ENCODE results near the gene GRID2IP. TPM values are rescaled to one million over a fixed set of nuclear protein-coding genes. Genes with fewer than 3 reads are reported as not detected.
"Not testable (repeated sequence)": the region's sequence is repeated elsewhere in the genome, so short reads cannot be mapped to it uniquely, and the experiment has no call there.

The GRID2IP gene
- total RNA-seq, 1 donor from 2014 or later: 0.41 TPM

- TF ChIP-seq, protein P1, sequence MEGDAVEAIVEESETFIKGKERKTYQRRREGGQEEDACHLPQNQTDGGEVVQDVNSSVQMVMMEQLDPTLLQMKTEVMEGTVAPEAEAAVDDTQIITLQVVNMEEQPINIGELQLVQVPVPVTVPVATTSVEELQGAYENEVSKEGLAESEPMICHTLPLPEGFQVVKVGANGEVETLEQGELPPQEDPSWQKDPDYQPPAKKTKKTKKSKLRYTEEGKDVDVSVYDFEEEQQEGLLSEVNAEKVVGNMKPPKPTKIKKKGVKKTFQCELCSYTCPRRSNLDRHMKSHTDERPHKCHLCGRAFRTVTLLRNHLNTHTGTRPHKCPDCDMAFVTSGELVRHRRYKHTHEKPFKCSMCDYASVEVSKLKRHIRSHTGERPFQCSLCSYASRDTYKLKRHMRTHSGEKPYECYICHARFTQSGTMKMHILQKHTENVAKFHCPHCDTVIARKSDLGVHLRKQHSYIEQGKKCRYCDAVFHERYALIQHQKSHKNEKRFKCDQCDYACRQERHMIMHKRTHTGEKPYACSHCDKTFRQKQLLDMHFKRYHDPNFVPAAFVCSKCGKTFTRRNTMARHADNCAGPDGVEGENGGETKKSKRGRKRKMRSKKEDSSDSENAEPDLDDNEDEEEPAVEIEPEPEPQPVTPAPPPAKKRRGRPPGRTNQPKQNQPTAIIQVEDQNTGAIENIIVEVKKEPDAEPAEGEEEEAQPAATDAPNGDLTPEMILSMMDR (IDR thresholded peaks at IDR 0.05): no peak
- Histone ChIP-seq H3K36me3 (peaks cover 98% of the 10 kb centered on the region), H3K9me3 (no peaks in the 10 kb centered on the region), H3K27me3 (ENCODE audit: low read depth) (no peaks in the 10 kb centered on the region), H3K4me3 (no peak overlapping the region), H3K27ac (peak overlapping the region; percentile 20), H3K4me1 (no peaks in the 10 kb centered on the region)
- DNase-seq (no peak), ATAC-seq (peak; percentile 53 to 80)
- intact Hi-C loops (cut with DNase I): no loop called here
Observed at GRCh38 chr7:6465862-6466261, 85.4 kb downstream of the GRID2IP start.

- intact Hi-C loops (cut with DNase I); DNase-seq; H3K9me3 ChIP-seq; H3K4me3 ChIP-seq; ATAC-seq; H3K4me1 ChIP-seq; H3K27ac ChIP-seq; H3K27me3 ChIP-seq (ENCODE audit: low read depth): not testable (repeated sequence)
- H3K36me3 ChIP-seq: peaks cover 84% of the 10 kb centered on the region
Observed at GRCh38 chr7:6463609-6464008, 87.7 kb downstream of the GRID2IP start.

- ATAC-seq: no peak
- DNase-seq: no peak
- Histone ChIP-seq H3K9me3 (no peaks in the 10 kb centered on the region), H3K4me3 (no peak overlapping the region), H3K36me3 (peaks cover 69% of the 10 kb centered on the region), H3K27me3 (ENCODE audit: low read depth) (no peaks in the 10 kb centered on the region), H3K27ac (no peak overlapping the region), H3K4me1 (no peaks in the 10 kb centered on the region)
- TF ChIP-seq, protein P1 (IDR thresholded peaks at IDR 0.05): no peak
- intact Hi-C loops (cut with DNase I): no loop called here
Observed at GRCh38 chr7:6461946-6462550, 89.2 kb downstream of the GRID2IP start.

- Histone ChIP-seq H3K27ac (no peak overlapping the region), H3K36me3 (peaks cover 59% of the 10 kb centered on the region), H3K4me3 (no peak overlapping the region), H3K9me3 (no peaks in the 10 kb centered on the region), H3K27me3 (ENCODE audit: low read depth) (no peaks in the 10 kb centered on the region), H3K4me1 (no peaks in the 10 kb centered on the region)
- DNase-seq (peak; percentile 20), ATAC-seq (no peak)
- TF ChIP-seq, protein P1 (IDR thresholded peaks at IDR 0.05): no peak
- intact Hi-C loops (cut with DNase I): no loop called here
Observed at GRCh38 chr7:6460990-6461584, 90.2 kb downstream of the GRID2IP start.

- H3K36me3 ChIP-seq: peaks cover 51% of the 10 kb centered on the region
Observed at GRCh38 chr7:6460303-6460702, 91.0 kb downstream of the GRID2IP start.

GRCh38 chr7:6458676-6459075, 92.6 kb downstream of the GRID2IP start:
- intact Hi-C loops (cut with DNase I); DNase-seq; ATAC-seq; H3K27ac ChIP-seq; H3K9me3 ChIP-seq; H3K27me3 ChIP-seq (ENCODE audit: low read depth); H3K4me1 ChIP-seq; H3K4me3 ChIP-seq: not testable (repeated sequence)
- H3K36me3 ChIP-seq: peaks cover 35% of the 10 kb centered on the region

More at GRCh38 chr7:6460303-6460702, 91.0 kb downstream of the GRID2IP start:
- Histone ChIP-seq H3K4me1 (no peaks in the 10 kb centered on the region), H3K4me3 (no peak overlapping the region), H3K9me3 (no peaks in the 10 kb centered on the region), H3K27ac (no peak overlapping the region), H3K27me3 (ENCODE audit: low read depth) (no peaks in the 10 kb centered on the region)
- TF ChIP-seq, protein P1 (IDR thresholded peaks at IDR 0.05): no peak
- no peak for ATAC-seq
- DNase-seq: no peak
- intact Hi-C loops (cut with DNase I): no loop called here
